Measurements from ENCODE around the gene MGAT3. TPM values are rescaled to one million over a fixed set of nuclear protein-coding genes. Genes with fewer than 3 reads are reported as not detected.

The MGAT3 gene
- total and polyA plus RNA-seq, 2 of the 13 experiments (the other 11 are each of a cell fraction or from before 2014, with no cell fraction given), result 0.11 to 0.15 TPM

- TF ChIP-seq ZNF431 (CRISPR knock-in tag; IDR thresholded peaks at IDR 0.05; ENCODE audit: borderline replicate concordance, low read depth) (no peak; the same call in 1 of the 2 replicates), ZNF792 (CRISPR knock-in tag; IDR thresholded peaks at IDR 0.05) (peak; percentile 42), GTF3A (CRISPR knock-in tag; conservative IDR thresholded peaks at IDR 0.05) (no peak), XRCC5 (optimal IDR thresholded peaks at IDR 0.05; ENCODE audit: low read length) (peak; percentile 76), BORCS8-MEF2B (CRISPR knock-in tag; IDR thresholded peaks at IDR 0.05) (peak; percentile 48; the same call in 1 of the 2 replicates), REXO4 (CRISPR knock-in tag; IDR thresholded peaks at IDR 0.05; ENCODE audit: borderline replicate concordance) (no peak), HES4 (CRISPR knock-in tag; IDR thresholded peaks at IDR 0.05; ENCODE audit: borderline replicate concordance) (no peak; the same call in 1 of the 2 replicates), GATA4 (IDR thresholded peaks at IDR 0.05; ENCODE audit: borderline replicate concordance, low read depth) (peak; percentile 68), ESRRA (CRISPR knock-in tag; IDR thresholded peaks at IDR 0.05; ENCODE audit: low read depth) (peak; percentile 44; the same call in 1 of the 2 replicates), TEAD2 (CRISPR knock-in tag; IDR thresholded peaks at IDR 0.05) (no peak), ZNF609 (CRISPR knock-in tag; IDR thresholded peaks at IDR 0.05; ENCODE audit: borderline replicate concordance) (no peak), MAX (IDR thresholded peaks at IDR 0.05) (peak; percentile 88), ZBTB8A (CRISPR knock-in tag; IDR thresholded peaks at IDR 0.05; ENCODE audit: borderline replicate concordance, low read depth) (no peak), KDM4B (CRISPR knock-in tag; IDR thresholded peaks at IDR 0.05) (no peak), MIER3 (CRISPR knock-in tag; IDR thresholded peaks at IDR 0.05; ENCODE audit: borderline replicate concordance) (peak; percentile 62; the same call in 1 of the 2 replicates), SP4 (CRISPR knock-in tag; IDR thresholded peaks at IDR 0.05) (peak; percentile 81), ZEB1 (IDR thresholded peaks at IDR 0.05; ENCODE audit: insufficient replicate concordance, low read depth) (peak; percentile 69), NR2C2 (CRISPR knock-in tag; IDR thresholded peaks at IDR 0.05; ENCODE audit: borderline replicate concordance) (peak; percentile 85), AGO1 (IDR thresholded peaks at IDR 0.05; ENCODE audit: low read depth, low read length, poor library complexity, severe bottlenecking) (peak; percentile 67), ZNF225 (CRISPR knock-in tag; IDR thresholded peaks at IDR 0.05) (no peak), ZNF460 (CRISPR knock-in tag; IDR thresholded peaks at IDR 0.05; ENCODE audit: borderline replicate concordance) (no peak)
- TF ChIP-seq, protein P1, sequence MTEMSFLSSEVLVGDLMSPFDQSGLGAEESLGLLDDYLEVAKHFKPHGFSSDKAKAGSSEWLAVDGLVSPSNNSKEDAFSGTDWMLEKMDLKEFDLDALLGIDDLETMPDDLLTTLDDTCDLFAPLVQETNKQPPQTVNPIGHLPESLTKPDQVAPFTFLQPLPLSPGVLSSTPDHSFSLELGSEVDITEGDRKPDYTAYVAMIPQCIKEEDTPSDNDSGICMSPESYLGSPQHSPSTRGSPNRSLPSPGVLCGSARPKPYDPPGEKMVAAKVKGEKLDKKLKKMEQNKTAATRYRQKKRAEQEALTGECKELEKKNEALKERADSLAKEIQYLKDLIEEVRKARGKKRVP (CRISPR knock-in tag; IDR thresholded peaks at IDR 0.05), result no peak
- TF ChIP-seq, protein P2, sequence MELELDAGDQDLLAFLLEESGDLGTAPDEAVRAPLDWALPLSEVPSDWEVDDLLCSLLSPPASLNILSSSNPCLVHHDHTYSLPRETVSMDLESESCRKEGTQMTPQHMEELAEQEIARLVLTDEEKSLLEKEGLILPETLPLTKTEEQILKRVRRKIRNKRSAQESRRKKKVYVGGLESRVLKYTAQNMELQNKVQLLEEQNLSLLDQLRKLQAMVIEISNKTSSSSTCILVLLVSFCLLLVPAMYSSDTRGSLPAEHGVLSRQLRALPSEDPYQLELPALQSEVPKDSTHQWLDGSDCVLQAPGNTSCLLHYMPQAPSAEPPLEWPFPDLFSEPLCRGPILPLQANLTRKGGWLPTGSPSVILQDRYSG (CRISPR knock-in tag; IDR thresholded peaks at IDR 0.05), result 0 out of 2 replicates have a peak, but pooled peaks have one; percentile 68
These were observed 75.6 kb downstream of the MGAT3 start, which contains the start of gene RPS19BP1 (continued) for GRCh38 chr22:39532215-39533073.
